DMS 273 treated with DMSO at 0.1 percent for 48 hours (cell line): Measurements from ENCODE around the gene NELL1.

Experiments used
- DNase-seq: peaks from one replicate; lab custom pipeline; 2025; lab: John Stamatoyannopoulos, UW

The NELL1 gene

DNA sequence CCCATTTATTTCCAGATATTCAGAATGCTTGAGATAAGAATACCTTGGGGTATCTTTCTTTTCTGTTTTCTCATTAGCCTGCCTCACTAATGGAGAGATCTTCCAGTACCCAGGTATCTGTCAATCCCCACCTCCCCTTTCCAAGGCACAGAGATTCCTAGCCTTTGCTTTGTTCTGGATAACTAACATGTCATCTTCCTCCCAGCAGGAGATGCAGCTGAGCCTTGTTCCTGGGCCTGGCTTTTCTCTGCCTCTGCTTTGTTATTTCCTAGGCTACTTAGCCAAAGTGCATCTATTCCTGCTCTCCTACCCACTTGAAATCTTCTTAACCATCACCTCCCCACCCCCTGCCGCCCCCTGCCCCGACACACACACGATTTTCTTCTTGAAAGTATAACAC is 297.1 kb downstream of the NELL1 start:
- no peak for DNase-seq

DNA sequence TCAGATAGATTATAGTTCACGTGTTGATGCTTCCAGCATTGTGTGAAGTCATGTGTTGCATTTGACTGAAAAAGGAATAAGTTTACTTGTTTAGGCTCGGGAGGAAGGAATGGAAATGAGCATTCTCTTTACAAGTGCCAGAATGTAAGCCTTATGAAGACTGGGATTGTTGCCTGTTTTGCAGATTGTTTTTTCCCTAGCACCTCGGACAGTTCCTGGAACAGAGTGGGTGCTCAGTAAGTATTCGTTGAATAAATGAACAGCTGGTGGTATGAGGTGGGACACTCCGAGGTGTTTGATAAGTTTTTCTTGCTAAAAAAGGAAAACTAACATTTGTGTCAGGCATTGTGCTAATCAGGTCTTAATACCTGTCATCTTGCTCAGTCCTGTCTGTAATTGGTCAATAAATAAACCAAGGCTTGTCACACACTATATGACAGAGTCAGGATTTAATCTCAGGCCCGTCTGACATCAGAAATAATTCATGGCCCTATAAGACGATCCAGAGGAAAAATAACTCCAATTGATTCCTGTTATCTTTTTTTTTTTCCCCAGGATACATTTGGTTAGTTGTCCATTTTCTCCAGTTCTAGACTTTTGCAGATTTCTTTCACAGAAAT is 304.7 kb downstream of the NELL1 start:
- DNase-seq: no peak

DNA sequence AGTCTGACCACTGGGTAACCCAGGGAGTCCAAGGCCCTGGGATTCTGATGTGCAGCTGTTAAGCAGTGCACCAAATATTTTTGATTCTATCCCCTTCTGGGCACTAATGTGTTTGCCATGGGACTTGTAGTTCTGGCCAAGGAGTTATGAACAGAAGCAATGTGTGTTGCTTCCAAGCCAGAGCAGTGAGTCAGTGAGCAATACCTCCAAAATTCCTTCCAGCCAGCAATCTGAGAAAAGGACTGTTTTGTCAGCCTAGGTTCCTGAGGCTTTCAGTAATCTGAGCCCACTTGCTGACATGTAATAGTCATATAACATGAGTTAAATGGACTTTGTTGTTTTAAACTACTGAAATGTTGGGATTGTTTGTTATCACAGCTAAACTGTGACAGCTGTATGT is 311.4 kb downstream of the NELL1 start:
- no peak for DNase-seq

DNA sequence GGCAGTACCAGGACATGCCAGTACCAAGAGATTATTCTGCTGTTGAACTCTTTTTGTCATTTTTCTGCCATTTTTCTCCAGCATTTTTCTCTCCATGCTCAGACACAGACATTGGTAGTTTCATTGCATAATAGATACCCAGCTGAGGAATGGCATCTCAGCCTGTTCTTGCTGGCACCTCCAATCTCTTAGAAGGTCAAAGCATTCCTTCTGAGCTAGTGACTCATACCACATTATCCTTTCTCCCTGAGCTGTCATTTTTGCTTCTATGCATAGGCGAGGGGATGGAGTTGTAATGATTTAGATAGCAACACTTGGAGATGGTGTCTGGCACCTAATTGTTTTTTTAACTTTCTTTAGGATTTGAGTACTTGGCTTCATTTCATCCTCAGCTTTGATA is 321.1 kb downstream of the NELL1 start:
- no peak for DNase-seq

DNA sequence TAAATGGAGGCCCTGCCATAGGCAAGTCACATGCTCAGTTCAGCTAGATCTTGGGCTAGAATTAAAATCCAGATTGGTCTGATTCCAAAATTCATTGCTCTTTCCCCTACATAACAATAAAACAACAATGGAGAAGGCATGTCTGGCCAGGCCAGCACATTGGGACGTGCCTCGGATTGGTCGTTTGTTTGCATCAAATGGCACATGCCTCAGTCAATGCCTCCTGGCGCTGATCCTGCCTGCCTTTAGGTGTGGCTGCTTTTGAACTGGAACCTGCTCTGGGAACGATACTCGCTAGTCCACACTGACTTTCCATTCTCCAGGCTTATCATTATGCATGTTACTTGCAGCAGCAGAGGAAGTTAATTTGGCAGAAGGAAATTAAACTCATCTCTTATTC is 322.1 kb downstream of the NELL1 start:
- DNase-seq: no peak

DNA sequence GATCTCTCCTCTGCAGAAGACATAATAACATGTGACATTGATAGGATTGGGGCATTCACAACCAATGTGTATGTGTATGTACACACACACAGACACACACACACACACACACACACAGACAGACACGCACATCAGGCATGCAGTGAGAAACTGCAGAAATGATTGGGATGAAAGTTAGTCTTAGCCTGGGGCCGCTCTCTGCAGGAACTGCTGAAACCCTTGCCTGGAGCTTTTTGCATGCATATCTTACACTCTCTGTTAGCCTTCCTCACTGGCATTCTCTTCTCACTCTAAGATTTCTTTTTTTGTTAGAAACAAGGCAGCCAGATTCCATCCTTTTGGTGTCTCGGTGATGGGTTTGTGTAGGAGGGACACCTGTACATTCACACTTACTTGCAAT is 337.9 kb downstream of the NELL1 start:
- no peak for DNase-seq

DNA sequence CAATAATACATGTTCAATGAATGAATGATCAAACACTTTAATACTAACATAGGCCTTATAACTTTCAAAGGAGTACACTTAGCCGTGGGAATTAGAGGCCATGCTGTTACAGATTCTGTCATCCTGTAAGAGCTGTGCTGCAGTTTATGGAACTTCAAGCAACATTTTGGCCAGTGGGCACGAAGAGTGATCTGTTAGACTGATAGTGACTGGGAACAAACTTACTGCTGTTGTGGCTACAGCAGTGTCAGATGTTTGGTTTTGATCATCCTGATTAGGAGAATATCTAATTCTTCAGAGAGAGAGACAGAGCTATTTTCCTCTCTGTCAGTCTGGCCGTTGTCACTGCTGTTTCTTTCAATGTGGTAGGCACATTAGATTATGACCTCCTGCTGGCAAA is 348.9 kb downstream of the NELL1 start:
- no peak for DNase-seq

DNA sequence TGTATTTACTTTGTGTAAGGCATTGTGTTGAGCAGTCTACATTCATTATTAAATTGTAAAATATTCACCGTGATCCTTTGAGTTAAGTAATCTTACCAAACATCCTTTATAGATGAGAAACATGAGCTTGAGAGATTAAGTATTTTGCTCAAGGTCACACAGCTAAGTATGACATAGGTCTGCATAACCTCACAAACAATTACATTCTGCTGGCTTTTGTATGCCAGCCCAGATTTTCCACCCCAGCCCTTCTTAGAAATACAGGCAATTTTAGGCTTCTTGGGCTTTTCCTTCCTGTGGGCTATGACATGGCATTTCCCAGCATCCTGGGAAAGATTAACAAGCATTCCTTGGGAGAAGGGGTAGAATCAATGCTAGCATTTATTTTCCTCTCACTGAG is 357.3 kb downstream of the NELL1 start:
- no peak for DNase-seq

DNA sequence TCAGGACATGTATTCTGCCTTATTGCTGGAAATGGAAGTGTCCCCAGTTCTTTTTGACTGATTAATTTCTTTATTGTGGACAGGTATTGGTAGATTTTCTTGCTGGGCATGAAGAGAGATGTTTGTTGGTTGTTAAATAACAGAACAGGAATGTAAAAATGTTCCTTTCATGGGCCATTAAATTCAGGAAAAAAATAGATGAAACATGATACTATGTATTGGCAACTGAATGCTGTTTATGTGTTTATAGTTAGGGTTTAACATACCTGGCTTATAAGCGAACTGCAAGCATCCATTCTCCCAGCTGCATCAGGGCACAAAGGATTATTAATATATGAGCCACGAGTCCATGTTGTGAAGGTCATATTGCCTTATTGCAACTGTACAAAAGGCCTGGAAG is 368.5 kb downstream of the NELL1 start:
- DNase-seq: no peak

DNA sequence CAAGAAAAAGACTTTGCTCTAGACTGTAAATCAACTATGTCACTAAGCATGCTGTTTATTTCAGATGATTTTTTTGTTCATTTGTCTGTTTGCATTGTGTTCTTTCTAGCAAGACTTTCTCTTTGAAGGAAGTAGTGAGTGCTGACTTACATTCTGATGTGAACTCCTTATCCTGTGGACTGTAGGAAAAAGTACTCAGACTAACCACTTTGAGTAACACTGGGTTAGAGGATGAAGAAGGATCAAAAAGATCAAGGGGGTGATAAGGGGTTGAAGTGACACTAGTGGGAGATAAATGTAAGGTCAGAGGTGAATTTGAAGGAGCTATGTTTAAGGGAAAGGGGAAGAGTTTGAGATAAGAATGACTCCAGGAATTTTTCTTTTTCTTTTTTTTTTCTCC is 369.4 kb downstream of the NELL1 start:
- DNase-seq: no peak

DNA sequence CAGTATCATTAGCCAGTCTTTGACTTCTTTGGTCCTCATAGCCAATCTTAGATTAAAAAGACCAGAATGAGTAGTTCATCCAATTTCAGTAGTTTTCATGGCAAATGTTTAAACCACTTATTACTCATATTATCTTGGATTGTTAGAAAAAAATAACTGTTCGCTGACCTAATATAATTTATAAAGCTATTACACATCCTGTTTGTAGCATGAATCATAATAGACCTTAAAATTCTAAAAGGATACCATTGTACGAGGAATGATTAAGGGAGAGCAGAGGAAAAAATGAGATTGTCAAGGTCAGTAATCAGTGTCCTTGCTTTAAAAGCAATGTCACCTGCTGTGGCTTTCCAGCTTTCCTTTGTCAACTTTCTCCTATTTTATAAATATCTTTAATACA is 371.2 kb downstream of the NELL1 start:
- no peak for DNase-seq

DNA sequence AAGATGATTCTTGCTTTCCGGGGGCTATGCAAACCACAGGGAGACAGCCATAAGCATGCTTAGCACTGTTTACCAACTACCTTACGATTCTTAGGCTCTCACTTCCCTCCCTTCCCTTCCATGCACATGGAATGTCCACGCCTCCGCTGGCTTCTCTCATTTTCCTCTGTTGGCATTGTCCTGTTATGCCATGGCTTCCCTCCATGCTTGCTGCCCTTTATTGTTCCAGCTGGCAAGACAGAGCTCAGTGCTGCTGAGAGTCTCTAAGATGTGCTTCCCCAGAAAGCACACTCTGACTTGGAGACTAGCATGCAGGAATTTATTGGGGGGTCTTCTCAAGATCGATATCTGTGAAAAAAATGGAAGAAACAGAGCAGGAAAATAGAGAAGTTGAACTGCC is 379.2 kb downstream of the NELL1 start:
- DNase-seq: no peak

DNA sequence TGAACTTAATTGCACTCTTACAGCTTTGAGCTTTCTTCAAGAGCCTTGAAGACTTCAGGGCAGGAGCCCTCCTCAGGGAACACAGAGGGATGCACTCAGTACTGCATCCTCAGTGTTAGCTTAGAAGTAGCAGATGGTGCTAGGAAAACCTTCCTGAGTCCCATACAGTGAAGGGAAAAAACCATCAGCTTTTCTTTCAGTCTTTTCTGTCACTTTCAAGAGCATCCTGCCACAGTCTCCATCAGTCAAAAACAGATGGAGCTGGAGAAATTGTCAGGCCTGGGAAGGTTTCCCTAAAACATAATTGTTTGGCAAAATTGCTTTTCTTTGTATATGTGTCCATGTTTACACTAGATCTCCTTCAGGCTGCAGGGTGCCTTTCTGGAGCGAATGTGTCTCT is 384.1 kb downstream of the NELL1 start:
- DNase-seq: no peak

DNA sequence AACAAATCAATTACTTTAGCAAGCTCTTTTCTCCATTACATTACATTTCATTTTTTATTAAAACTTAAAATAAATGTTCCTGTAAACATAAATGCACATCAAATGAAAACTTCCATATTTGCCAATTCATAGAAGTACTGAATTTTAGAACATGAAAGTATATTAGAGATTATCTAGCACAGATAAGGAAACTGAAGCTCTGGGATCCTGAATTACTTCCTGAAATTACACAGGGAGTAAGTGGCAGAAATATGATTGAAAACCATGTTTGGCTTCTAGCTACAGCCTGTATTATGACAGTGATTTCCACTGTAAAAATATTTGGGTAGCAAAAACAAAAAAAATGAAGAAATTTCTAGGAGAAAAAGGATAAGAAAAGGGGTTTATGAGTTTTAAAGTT is 387.3 kb downstream of the NELL1 start:
- no peak for DNase-seq

DNA sequence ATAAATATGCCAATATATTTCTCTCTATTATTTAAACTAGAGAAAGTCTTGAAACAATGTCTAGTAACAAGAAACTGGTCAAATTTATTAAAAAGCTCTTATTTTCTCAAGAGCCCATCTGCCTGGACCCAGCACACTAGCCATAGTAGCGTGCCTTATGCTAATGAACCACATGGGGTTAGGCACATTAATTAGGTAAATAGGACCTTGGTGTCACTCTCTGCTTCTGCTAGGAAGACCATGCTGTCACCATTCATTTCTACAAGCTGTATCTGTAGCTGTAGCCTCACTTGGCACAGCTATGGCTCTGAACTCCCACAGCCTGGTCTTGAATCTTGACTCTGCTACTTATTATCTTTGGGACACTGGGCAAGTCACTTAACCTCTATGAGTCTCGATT is 390.5 kb downstream of the NELL1 start:
- DNase-seq: no peak

DNA sequence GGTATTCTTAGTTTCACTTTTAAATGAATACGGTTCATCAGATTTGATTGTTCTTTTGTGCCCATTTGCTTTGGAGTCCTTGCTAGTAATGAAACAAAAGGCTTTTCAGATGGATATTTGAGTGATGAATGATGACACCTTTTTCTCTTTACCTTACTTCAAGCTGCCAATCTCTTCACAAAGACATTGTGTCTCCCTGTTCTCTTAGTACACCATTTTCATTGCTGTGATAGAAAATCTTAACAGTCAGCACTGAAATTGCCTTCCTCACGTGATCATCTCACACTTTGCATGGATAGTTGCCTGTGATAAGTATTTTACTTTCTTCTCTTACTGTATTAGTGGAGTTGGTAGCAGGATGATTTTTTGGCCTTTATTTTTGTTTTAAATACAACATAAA is 396.6 kb downstream of the NELL1 start:
- DNase-seq: no peak

DNA sequence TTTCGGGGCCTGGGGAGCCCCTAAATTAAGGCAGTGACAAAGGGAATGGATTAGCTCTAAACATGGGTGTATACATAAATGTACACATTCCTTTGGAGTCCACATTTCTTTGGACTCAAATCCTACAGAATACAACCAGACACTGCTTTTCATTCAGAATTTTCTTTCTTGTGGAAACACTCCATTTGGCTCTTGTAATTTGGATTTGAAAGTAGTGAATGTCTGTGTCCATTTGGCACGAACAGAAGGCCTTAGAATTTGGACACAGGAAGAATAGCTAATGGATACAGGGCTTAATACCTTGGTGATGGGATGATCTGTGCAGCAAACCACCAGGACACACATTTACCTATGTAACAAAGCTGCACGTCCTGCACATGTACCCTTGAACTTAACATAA is 399.5 kb downstream of the NELL1 start:
- no peak for DNase-seq

DNA sequence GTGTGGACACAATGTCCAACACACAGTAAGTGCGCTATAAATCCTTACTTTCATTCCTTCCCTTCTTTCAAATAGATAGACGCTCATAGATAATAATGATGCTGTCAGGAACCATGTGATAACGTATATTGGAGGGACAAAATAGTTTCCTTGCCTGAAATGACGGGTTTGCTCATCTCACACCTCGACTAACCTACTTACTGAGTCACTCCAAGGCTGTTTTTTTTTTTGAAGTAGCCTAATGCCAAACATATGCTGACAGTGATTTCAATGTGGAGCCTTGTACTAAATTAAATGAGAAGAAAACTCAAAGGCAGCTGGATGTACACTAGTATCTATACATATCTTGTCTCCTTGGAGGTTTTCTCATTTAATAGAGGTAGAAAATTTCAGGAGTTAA is 400.5 kb downstream of the NELL1 start:
- no peak for DNase-seq

DNA sequence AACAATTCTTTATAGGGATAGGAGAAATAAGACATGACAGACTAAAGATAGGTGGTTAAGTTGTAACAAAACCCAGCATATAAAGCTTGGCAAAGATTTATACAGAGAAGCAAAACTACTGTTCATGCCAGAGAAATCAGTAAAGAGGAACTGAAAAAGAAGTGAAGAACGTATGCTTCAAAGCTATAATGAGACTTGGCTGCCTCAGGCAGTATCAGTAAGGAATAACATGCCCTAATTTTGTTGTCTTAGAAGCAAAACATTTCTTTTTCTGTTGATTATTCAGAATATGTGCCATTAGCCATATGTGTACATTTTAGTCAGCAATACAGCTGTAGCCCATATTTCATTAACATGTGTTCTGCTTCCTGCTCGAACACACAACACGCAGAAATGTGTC is 403.2 kb downstream of the NELL1 start:
- no peak for DNase-seq

DNA sequence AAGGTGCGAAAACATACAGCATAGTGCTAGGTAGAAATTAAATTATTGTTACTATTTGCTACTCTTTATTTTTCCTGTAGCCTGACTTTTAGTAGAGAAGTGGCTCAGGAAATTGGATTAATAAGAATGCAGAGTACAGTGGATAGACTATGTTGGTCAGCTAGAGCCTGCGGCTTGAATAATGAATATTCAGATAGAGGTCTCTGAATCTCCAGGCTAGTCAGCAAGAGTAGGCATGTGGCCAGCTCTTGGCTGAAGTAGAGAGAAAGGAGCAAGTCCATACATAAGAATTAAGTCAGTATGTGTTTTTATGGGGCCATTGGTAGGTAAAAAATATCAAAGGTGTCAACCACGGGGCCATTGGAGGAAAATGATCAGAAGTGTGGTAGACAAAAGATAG is 413.5 kb downstream of the NELL1 start:
- DNase-seq: no peak

DNA sequence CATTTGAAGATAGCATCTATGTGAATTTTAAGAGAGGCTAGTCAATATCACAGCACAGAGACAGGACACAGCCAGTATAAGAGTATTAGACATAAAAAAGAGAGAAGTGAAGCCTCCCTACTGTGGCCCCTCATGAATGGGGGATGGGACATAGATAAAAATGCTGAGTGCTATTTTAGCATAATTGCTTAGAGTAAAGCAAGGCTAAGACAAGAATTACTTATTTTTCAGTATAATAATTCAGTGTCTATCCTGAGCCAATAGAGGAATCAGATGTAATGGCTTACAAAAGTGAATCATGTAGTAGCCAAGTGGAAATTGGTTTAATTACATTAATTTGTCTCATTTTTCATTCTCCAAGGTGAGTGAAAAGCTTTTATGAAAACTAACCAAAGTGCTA is 419.5 kb downstream of the NELL1 start:
- DNase-seq: no peak

DNA sequence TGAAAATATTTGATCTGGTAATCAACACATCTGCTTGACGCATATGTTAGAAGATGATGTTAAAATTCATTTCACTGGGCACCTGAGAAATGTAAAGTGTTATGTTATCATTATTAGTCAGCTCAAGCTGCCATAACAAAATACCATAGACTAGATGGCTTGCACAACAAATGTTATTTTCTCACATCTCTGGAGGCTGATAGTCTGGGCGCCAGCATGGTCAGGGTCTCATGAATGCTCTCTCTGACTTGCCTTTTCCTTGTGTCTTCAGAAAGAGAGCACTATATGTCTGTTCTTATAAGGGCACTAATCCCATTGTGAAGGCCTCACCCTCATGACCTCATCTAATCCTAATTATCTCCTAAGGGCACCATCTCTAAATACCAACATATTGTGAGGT is 435.3 kb downstream of the NELL1 start:
- DNase-seq: no peak

DNA sequence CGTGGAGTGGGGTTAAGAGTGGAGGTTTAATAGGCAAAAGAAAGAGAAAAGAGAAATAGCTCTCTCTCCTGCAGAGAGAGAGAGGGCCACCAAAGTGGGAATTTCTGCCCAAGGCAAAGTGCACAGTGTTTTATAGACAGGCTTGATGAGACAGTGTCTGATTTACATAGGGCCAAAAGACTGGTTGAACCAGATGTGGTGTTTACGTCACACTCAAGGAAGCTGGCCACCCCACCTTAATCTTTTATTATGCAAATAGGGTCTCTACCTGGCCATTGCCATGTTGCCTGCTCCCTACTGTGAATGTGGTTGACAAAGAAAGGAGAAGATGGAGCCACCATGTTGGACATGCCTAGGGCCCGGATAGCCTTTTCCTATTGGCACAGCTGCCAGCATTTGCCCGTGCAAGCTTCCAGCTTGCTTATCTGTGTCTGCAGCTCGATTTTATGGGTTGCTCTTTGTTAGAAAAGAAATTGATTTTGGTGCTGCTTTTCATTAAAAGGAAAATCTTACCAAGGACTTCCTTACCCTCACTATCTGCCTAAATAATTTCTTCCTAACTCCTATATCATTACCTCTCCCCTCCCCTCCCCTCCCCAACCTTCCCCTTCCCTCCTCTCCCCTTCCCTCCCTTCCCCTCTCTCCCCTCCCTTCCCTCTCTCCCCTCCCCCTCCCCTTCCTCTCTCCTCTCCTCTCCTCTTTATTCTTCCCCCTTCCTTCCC is 436.0 kb downstream of the NELL1 start:
- no peak for DNase-seq

DNA sequence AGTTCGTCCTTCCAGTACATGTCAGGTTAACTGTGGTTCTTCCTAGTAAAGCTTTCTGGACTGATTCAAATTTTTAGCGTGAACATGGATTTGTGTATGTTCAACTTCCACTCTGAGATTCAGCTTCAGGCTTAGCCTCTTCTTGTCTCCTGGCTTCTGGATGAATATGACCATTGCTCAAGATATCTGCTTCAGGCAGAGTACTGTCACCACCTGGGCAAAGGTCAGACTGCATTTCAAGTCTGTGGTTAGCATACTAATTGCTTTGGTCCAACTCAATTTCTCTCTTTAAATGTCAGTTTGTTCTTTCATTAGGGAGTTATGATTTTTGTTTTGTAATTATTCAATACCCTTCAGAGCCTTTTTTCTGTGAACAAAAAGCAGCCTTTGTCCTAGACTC is 440.0 kb downstream of the NELL1 start:
- DNase-seq: no peak
